ENCODE measurements around the gene HIPK4.

DNA sequence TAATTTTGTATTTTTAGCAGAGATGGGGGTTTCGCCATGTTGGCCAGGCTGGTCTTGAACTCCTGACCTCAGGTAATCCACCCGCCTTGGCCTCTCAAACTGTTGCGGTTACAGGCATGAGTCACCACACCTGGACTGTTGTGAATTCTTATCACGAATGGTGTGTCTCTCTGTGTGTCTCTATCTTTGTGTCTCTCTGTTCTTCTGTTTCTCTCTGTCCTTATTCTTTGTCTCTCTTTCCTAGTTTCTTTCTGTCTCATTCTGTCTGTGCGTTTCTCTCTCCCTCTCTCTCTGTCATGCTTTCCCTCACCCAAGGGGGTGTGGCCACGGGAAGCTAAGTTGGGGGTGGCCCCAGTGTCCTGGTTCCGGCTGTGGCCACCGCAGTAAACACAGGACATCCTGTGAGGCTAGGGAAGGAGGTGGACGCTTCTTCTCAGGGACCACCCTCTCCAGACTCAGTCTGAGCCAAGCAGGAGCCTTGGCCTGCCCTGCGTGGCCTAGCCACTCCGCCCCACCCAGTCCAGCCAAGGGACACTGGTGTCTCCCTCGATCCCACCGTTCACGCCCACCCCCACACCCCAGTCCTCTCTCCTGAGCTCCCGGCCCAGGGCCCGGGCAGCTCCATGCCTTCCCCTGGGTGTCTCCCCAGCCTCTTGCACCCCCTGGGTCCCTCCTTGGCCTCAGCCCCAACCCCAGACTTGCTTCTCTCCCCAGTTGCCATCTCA is 27.1 kb upstream of the HIPK4 start:
- TF ChIP-seq, protein P1, sequence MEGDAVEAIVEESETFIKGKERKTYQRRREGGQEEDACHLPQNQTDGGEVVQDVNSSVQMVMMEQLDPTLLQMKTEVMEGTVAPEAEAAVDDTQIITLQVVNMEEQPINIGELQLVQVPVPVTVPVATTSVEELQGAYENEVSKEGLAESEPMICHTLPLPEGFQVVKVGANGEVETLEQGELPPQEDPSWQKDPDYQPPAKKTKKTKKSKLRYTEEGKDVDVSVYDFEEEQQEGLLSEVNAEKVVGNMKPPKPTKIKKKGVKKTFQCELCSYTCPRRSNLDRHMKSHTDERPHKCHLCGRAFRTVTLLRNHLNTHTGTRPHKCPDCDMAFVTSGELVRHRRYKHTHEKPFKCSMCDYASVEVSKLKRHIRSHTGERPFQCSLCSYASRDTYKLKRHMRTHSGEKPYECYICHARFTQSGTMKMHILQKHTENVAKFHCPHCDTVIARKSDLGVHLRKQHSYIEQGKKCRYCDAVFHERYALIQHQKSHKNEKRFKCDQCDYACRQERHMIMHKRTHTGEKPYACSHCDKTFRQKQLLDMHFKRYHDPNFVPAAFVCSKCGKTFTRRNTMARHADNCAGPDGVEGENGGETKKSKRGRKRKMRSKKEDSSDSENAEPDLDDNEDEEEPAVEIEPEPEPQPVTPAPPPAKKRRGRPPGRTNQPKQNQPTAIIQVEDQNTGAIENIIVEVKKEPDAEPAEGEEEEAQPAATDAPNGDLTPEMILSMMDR (conservative IDR thresholded peaks at IDR 0.05; ENCODE audit: low read depth, low read length): no peak
- no peak for TF ChIP-seq EZH2 (IDR thresholded peaks at IDR 0.05; ENCODE audit: borderline replicate concordance, low read depth, low read length, poor library complexity, severe bottlenecking)
